Activated CD8-positive, alpha-beta memory T cell treated with anti-CD3 and anti-CD28 coated beads, Interleukin-2, amount 10 ng/mL, durations not matched to agents 7 days and 5 days (primary cell): ENCODE data around the gene TPRX1. TPM values are rescaled to one million over a fixed set of nuclear protein-coding genes. Genes with fewer than 3 reads are reported as not detected.
"Not testable (repeated sequence)": the region's sequence is repeated elsewhere in the genome, so short reads cannot be mapped to it uniquely, and the experiment has no call there.

ENCODE experiments used
- ATAC-seq: fragments of 150-1000 bp; cut with Tn5 transposase; one replicate; pipeline ENCODE4 v1.10.0; 2021; ENCODE audit warnings: moderate library complexity
- CTCF ChIA-PET: fragments of 350-600 bp; sonication (Branson Sonifier 250); formaldehyde crosslinking; loops from one replicate; lab custom pipeline; 2021; ENCODE audit warnings: antibody characterized with exemption; lab: Charles Lee
- DNase-seq: peaks from one replicate; pipeline ENCODE4 v3.0.0-alpha.2; 2020
- H3K27ac Mint-ChIP-seq: one replicate; pipeline ENCODE4 v1.8.0; 2021; ENCODE audit warnings: mild to moderate bottlenecking, mixed read lengths
- H3K27me3 Mint-ChIP-seq: one replicate; pipeline ENCODE4 v1.8.0; 2021; ENCODE audit warnings: mixed read lengths
- H3K36me3 Mint-ChIP-seq: one replicate; pipeline ENCODE4 v1.8.0; 2021; ENCODE audit warnings: mild to moderate bottlenecking, mixed read lengths
- H3K4me1 Mint-ChIP-seq: one replicate; pipeline ENCODE4 v1.8.0; 2021; ENCODE audit warnings: mixed read lengths
- H3K4me3 Mint-ChIP-seq: one replicate; pipeline ENCODE4 v1.8.0; 2021; ENCODE audit warnings: mild to moderate bottlenecking, moderate library complexity, mixed read lengths
- H3K9me3 Mint-ChIP-seq: one replicate; pipeline ENCODE4 v1.8.0; 2022; ENCODE audit warnings: low read depth, mixed read lengths
- total RNA-seq, 2 experiments: library from RNA; stranded (reverse); gene quantifications; one replicate each; pipeline ENCODE4 v1.2.3, GENCODE V29; 2021

The TPRX1 gene
- total RNA-seq, 2 experiments from 2014 or later = not detected

DNA sequence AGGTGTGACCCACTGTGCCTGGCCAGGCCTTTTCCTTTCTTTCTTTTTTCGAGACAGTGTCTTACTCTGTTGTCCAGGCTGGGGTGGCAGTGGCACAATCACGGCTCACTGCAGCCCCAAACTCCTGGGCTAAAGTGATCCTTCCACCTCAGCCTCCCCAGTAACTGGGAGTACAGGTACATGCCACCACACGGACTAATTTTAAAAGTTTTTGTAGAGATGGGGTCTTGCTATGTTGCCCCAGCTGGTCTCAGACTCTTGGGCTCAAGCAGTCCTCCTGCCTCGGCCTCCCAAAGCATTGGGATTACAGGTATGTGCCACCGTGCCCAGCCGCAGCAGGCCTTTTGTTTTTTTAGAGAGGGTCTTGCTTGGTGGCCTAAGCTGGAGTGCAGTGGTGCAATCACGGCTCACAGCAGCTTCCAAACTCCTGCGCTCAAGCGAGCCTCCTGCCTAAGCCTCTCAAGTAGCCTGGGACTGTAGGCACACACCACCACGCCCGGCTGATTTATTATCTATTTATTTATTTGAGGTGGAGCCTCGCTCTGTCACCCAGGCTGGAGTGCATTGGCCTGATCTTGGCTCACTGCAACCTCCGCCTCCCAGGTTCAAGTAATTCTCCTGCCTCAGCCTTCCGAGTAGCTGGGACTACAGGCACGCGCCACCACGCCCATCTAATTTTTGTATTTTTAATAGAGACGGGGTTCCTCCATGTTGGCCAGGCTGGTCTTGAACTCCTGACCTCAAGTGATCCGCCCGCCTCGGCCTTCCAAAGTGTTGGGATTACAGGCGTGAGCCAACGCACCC, 26.9 kb downstream of the TPRX1 start:
- DNase-seq, ATAC-seq, H3K36me3 Mint-ChIP-seq, H3K9me3 Mint-ChIP-seq, H3K27me3 Mint-ChIP-seq: not testable (repeated sequence)
- CTCF ChIA-PET = interaction anchor here (0.6 to 1.9 kb wide), 2 partner anchors 32 to 38 kb away, joined by 4 to 5 read pairs; partner anchors contain the start of gene NOP53
- Mint-ChIP-seq H3K4me1 (peaks cover 16% of the 10 kb centered on the region), H3K4me3 (peak overlapping the region; percentile 99), H3K27ac (peak overlapping the region; percentile 94)

GRCh38 chr19:47776568-47776967, 27.8 kb downstream of the TPRX1 start:
- no peaks in the 10 kb centered on the region for H3K9me3 Mint-ChIP-seq
- H3K36me3 Mint-ChIP-seq = peaks cover 7% of the 10 kb centered on the region
- H3K27me3 Mint-ChIP-seq = no peaks in the 10 kb centered on the region
- H3K4me1 Mint-ChIP-seq = peaks cover 16% of the 10 kb centered on the region
- no peak for ATAC-seq
- no peak overlapping the region for H3K4me3 Mint-ChIP-seq
- no peak for DNase-seq
- no peak overlapping the region for H3K27ac Mint-ChIP-seq
- CTCF ChIA-PET = interaction anchor here (1.0 kb wide), 1 partner anchor 14 kb away, joined by 3 read pairs; no protein-coding TSS in a partner anchor

- H3K27ac Mint-ChIP-seq, DNase-seq, H3K9me3 Mint-ChIP-seq, H3K4me1 Mint-ChIP-seq, H3K27me3 Mint-ChIP-seq, H3K4me3 Mint-ChIP-seq, H3K36me3 Mint-ChIP-seq, ATAC-seq: not testable (repeated sequence)
- CTCF ChIA-PET = interaction anchor here (0.7 kb wide), 1 partner anchor 246 kb away, joined by 3 read pairs; no protein-coding TSS in a partner anchor
Measured at GRCh38 chr19:47771291-47771690, 33.1 kb downstream of the TPRX1 start.

DNA sequence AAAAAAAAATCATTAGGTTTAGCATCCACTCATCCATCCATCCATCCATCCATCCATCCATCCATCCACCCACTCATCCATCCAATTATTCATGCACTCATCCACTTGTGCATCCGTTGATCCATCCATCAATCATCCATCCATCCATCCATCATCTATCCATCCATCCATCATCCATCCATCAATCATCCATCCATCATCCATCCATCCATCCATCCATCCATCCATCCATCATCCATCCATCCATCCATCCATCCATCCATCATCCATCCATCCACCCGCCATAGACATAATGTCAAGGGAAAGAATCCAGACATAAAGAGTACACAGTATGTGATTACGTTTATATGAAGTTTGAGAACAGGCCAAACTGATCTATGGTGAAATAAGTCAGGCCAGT, 34.8 kb downstream of the TPRX1 start:
- CTCF ChIA-PET = no interaction called here
- H3K4me3 Mint-ChIP-seq = no peak overlapping the region

DNA sequence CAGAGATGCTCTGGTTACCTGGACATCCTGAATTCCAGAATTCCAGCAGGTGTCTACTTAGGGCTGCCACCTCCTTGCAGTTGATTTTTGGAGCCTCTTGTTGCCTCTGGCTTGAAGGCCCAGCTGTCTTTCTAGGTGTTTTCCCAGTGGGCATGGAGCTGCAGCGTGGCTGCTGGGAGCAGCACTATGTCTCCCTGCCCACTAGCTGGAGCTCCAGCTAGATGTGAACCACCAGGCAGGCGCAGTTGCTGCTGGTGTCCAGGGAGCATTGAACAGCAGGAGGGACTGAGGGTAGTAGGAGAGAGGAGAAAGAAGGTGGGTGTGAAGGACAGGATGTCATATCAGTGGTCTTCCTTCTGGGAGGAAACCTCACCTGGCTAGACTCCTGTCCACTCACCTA, 35.7 kb downstream of the TPRX1 start:
- Mint-ChIP-seq H3K27ac (no peak overlapping the region), H3K4me1 (peaks cover 8% of the 10 kb centered on the region), H3K36me3 (peaks cover 1% of the 10 kb centered on the region), H3K27me3 (peaks cover 3% of the 10 kb centered on the region), H3K4me3 (no peak overlapping the region), H3K9me3 (no peaks in the 10 kb centered on the region)
- ATAC-seq (no peak), DNase-seq (no peak)
- CTCF ChIA-PET = interaction anchor here (5.1 kb wide), 1 partner anchor 21 kb away, joined by 39 read pairs; no protein-coding TSS in a partner anchor

More for the DNA sequence above, 34.8 kb downstream of the TPRX1 start:
- no peak for ATAC-seq
- Mint-ChIP-seq H3K27ac (no peak overlapping the region), H3K4me1 (peaks cover 8% of the 10 kb centered on the region), H3K36me3 (peaks cover 1% of the 10 kb centered on the region), H3K9me3 (no peaks in the 10 kb centered on the region), H3K27me3 (peaks cover 3% of the 10 kb centered on the region)
- no peak for DNase-seq

DNA sequence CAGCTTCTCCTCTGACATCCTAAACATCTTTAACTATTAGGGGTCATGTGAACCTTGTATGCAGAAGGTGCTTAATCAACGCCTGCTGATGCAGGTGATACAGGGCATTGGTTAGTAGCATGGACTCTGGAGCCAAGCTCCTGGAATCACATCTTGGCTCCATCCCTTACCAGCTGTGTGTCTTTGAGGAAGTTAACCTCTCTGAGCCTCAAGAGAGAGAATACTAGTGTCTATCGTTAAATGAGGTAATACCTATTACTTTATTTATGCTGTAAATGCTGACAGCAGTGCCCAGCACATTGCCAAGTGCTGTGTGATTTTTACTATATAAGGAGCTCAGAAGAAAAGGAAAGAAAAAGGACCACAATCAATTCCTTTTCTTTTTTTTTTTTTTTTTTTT, 37.0 kb downstream of the TPRX1 start:
- Mint-ChIP-seq H3K27ac (no peak overlapping the region), H3K27me3 (peaks cover 3% of the 10 kb centered on the region), H3K4me1 (peaks cover 8% of the 10 kb centered on the region), H3K36me3 (peaks cover 1% of the 10 kb centered on the region), H3K9me3 (no peaks in the 10 kb centered on the region), H3K4me3 (no peak overlapping the region)
- no peak for DNase-seq
- ATAC-seq = no peak
- CTCF ChIA-PET = interaction anchor here (1.3 to 5.1 kb wide), 2 partner anchors 11 to 22 kb away, joined by 4 to 39 read pairs; no protein-coding TSS in a partner anchor

- no peak for ATAC-seq
- no peak for DNase-seq
- CTCF ChIA-PET = interaction anchor here (1.3 to 5.1 kb wide), 2 partner anchors 10 to 23 kb away, joined by 4 to 39 read pairs; no protein-coding TSS in a partner anchor
- H3K27me3 Mint-ChIP-seq = peaks cover 3% of the 10 kb centered on the region
- H3K9me3 Mint-ChIP-seq = no peaks in the 10 kb centered on the region
- no peak overlapping the region for H3K27ac Mint-ChIP-seq
- H3K4me3 Mint-ChIP-seq = no peak overlapping the region
- peaks cover 8% of the 10 kb centered on the region for H3K4me1 Mint-ChIP-seq
- H3K36me3 Mint-ChIP-seq = peaks cover 1% of the 10 kb centered on the region
Measured at GRCh38 chr19:47766670-47767069, 37.7 kb downstream of the TPRX1 start.

GRCh38 chr19:47766359-47766620, 38.1 kb downstream of the TPRX1 start:
- CTCF ChIA-PET = interaction anchor here (0.8 to 5.1 kb wide), 6 partner anchors 13 to 375 kb away, joined by 3 to 39 read pairs (median 3); no protein-coding TSS in a partner anchor
- H3K27ac Mint-ChIP-seq = no peak overlapping the region
- no peak overlapping the region for H3K4me3 Mint-ChIP-seq
- H3K4me1 Mint-ChIP-seq = peaks cover 8% of the 10 kb centered on the region
- H3K36me3 Mint-ChIP-seq = peaks cover 1% of the 10 kb centered on the region
- H3K9me3 Mint-ChIP-seq = no peaks in the 10 kb centered on the region
- ATAC-seq = no peak
- peaks cover 3% of the 10 kb centered on the region for H3K27me3 Mint-ChIP-seq
- DNase-seq = no peak

GRCh38 chr19:47765523-47766358, 38.6 kb downstream of the TPRX1 start:
- Mint-ChIP-seq H3K27ac (no peak overlapping the region), H3K36me3 (peaks cover 1% of the 10 kb centered on the region), H3K9me3 (no peaks in the 10 kb centered on the region), H3K4me1 (peaks cover 8% of the 10 kb centered on the region), H3K4me3 (no peak overlapping the region), H3K27me3 (peaks cover 3% of the 10 kb centered on the region)
- peak; percentile 62 for ATAC-seq
- CTCF ChIA-PET = interaction anchor here (0.7 to 5.1 kb wide), 8 partner anchors 14 to 374 kb away, joined by 3 to 39 read pairs (median 3); no protein-coding TSS in a partner anchor
- peak; percentile 54 for DNase-seq

DNA sequence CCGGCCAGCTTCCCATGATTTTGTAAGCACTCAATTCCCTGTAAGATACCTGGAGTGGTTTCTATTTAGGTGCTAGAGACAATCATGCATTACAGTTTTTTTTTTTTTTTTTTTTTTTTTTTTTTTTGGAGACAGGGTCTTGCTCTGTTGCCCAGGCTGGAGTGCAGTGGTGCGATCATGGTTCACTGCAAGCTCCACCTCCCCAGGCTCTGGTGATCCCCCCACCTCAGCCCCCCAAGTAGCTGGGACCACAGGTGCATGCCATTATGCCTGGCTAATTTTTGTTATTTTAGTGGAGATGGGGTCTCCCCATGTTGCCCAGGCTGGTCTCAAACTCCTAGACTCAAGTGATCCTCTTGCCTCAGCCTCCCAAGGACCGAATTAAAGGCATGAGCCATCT, 39.6 kb downstream of the TPRX1 start:
- ATAC-seq, DNase-seq, H3K27me3 Mint-ChIP-seq, H3K36me3 Mint-ChIP-seq, H3K4me1 Mint-ChIP-seq, H3K9me3 Mint-ChIP-seq, H3K4me3 Mint-ChIP-seq, H3K27ac Mint-ChIP-seq: not testable (repeated sequence)
- CTCF ChIA-PET = interaction anchor here (0.6 to 5.1 kb wide), 4 partner anchors 14 to 328 kb away, joined by 3 to 39 read pairs (median 4); partner anchors contain the start of gene SELENOW

DNA sequence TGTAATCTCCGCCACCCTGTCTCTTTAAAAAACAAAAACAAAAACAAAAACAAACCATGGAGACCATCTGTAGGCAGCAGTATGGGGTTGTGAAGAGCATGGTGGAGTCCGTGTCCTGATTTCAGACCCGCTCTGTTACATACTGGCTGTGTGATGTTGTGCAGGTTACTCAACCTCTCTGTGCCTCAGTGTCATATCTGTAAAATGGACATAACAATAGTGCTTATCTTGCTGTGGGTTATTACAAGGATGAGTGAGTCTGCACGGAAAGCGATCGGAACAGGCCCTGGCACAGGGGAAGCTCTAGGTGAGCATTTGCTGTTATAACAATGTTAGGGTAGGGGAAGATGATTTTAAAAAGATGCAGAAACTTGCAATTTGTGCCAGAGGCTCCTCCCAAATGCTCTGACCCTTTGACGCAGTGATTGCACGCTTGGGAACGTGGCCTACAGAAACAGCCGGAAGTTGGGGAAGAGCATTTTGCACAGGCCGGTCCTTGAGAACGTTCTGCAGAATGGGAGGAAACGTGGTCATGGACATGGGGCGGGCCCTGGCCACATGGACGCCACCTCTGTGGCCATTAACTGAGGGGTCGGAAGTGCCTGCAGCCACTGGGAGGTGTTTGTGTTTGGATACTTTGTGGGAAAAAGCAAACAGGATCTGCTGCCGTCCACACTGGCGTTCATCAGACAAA, 41.6 kb downstream of the TPRX1 start:
- no peaks in the 10 kb centered on the region for H3K27me3 Mint-ChIP-seq
- H3K4me3 Mint-ChIP-seq = no peak overlapping the region
- H3K36me3 Mint-ChIP-seq = peaks cover 16% of the 10 kb centered on the region
- DNase-seq (no peak), ATAC-seq (no peak)
- H3K9me3 Mint-ChIP-seq = no peaks in the 10 kb centered on the region
- CTCF ChIA-PET = interaction anchor here (1.0 to 1.6 kb wide), 2 partner anchors 16 to 28 kb away, joined by 3 read pairs; partner anchors contain the start of gene SELENOW
- no peak overlapping the region for H3K27ac Mint-ChIP-seq
- peaks cover 5% of the 10 kb centered on the region for H3K4me1 Mint-ChIP-seq

- no peak overlapping the region for H3K27ac Mint-ChIP-seq
- H3K36me3 Mint-ChIP-seq = peaks cover 21% of the 10 kb centered on the region
- peaks cover 5% of the 10 kb centered on the region for H3K4me1 Mint-ChIP-seq
- H3K9me3 Mint-ChIP-seq = no peaks in the 10 kb centered on the region
- no peak for DNase-seq
- H3K4me3 Mint-ChIP-seq = no peak overlapping the region
- CTCF ChIA-PET = interaction anchor here (1.0 kb wide), 1 partner anchor 28 kb away, joined by 3 read pairs; no protein-coding TSS in a partner anchor
- no peak for ATAC-seq
- H3K27me3 Mint-ChIP-seq = no peaks in the 10 kb centered on the region
Measured at GRCh38 chr19:47762151-47762550, 42.2 kb downstream of the TPRX1 start.
